Neuronal stem cell (in vitro differentiated cells): ENCODE data around the gene THBS3.

Source experiments
- DNase-seq: peaks from one replicate; pipeline ENCODE4 v3.0.0-alpha.2; 2013; ENCODE audit warnings: low spot score
- H2AFZ ChIP-seq: one replicate; pipeline ENCODE4 v1.6.1; 2013; ENCODE audit warnings: mild to moderate bottlenecking, low read length, inconsistent platforms
- H2AK5ac ChIP-seq: 2 replicates; pipeline ENCODE4 v1.6.1; 2013; ENCODE audit warnings: low read depth, mild to moderate bottlenecking, inconsistent platforms, low read length, moderate library complexity, mixed read lengths
- H2BK120ac ChIP-seq: 2 replicates; pipeline ENCODE4 v1.6.1; 2013; ENCODE audit warnings: low read depth, mild to moderate bottlenecking, inconsistent platforms, low read length, moderate library complexity, mixed read lengths
- H2BK12ac ChIP-seq: one replicate; pipeline ENCODE4 v1.6.1; 2013; ENCODE audit warnings: low read length, inconsistent platforms
- H2BK15ac ChIP-seq: 2 replicates; pipeline ENCODE4 v1.6.1; 2013; ENCODE audit warnings: mild to moderate bottlenecking, low read length, inconsistent platforms, mixed read lengths
- H2BK5ac ChIP-seq: one replicate; pipeline ENCODE4 v1.6.1; 2013; ENCODE audit warnings: inconsistent platforms, mild to moderate bottlenecking, low read length, moderate library complexity
- H3K14ac ChIP-seq: one replicate; pipeline ENCODE4 v1.6.1; 2013; ENCODE audit warnings: low read length, inconsistent platforms
- H3K18ac ChIP-seq: 2 replicates; pipeline ENCODE4 v1.6.1; 2013; ENCODE audit warnings: low read length, inconsistent platforms
- H3K23ac ChIP-seq: 2 replicates; pipeline ENCODE4 v1.6.1; 2013; ENCODE audit warnings: low read depth, mild to moderate bottlenecking, mixed read lengths, low read length, inconsistent platforms; ENCODE audit not compliant: poor library complexity
- H3K27ac ChIP-seq: replicated peaks from 3 replicates; pipeline ENCODE4 v1.5.1; 2013; ENCODE audit warnings: low read length, inconsistent platforms
- H3K27me3 ChIP-seq, 3 experiments: 2 replicates each; pipeline ENCODE4 v1.6.1; 2013; ENCODE audit warnings: low read length in 3 of 3, mild to moderate bottlenecking in 2 of 3, inconsistent platforms in 1 of 3, low read depth in 1 of 3, mixed read lengths in 1 of 3, moderate library complexity in 1 of 3; ENCODE audit not compliant: control insufficient read depth in 3 of 3, insufficient read depth in 3 of 3
- H3K36me3 ChIP-seq, 2 donors: replicated peaks in 1 of 2; 2 replicates each; pipeline ENCODE4 v1.6.1; 2013; ENCODE audit warnings: low read length in 2 of 2; ENCODE audit not compliant: control insufficient read depth in 2 of 2, insufficient read depth in 2 of 2
- H3K4ac ChIP-seq: 2 replicates; pipeline ENCODE4 v1.6.1; 2013; ENCODE audit warnings: inconsistent platforms, mild to moderate bottlenecking, low read length, moderate library complexity
- H3K4me1 ChIP-seq, 2 donors: 1 replicate in 1 of 2; 2 replicates in 1 of 2; pipeline ENCODE4 v1.6.1; 2013; ENCODE audit warnings: low read length in 2 of 2, low read depth in 1 of 2; ENCODE audit not compliant: control insufficient read depth in 2 of 2, insufficient read depth in 1 of 2
- H3K4me2 ChIP-seq: one replicate; pipeline ENCODE4 v1.6.1; 2013; ENCODE audit warnings: mild to moderate bottlenecking, low read length, inconsistent platforms; ENCODE audit not compliant: insufficient read depth, poor library complexity, severe bottlenecking
- H3K4me3 ChIP-seq, 2 donors: 2 replicates each; pipeline ENCODE4 v1.5.1; 2013; ENCODE audit warnings: low read length in 2 of 2, mild to moderate bottlenecking in 2 of 2, inconsistent platforms in 1 of 2, moderate library complexity in 1 of 2
- H3K79me1 ChIP-seq: one replicate; pipeline ENCODE4 v1.6.1; 2013; ENCODE audit warnings: low read depth, mild to moderate bottlenecking, inconsistent platforms, low read length, moderate library complexity
- H3K9ac ChIP-seq: one replicate; pipeline ENCODE4 v1.6.1; 2013; ENCODE audit warnings: mild to moderate bottlenecking, low read depth, low read length, inconsistent platforms; ENCODE audit not compliant: poor library complexity
- H3K9me3 ChIP-seq, 2 donors: replicated peaks in 1 of 2; 2 replicates each; pipeline versions ENCODE3 to v1.6.1; 2013; ENCODE audit warnings: low read length in 2 of 2, mild to moderate bottlenecking in 2 of 2, inconsistent platforms in 1 of 2, low read depth in 1 of 2, mixed read lengths in 1 of 2, moderate library complexity in 1 of 2; ENCODE audit not compliant: control insufficient read depth in 2 of 2, insufficient read depth in 1 of 2
- H4K8ac ChIP-seq: one replicate; pipeline ENCODE4 v1.6.1; 2013; ENCODE audit warnings: low read depth, mild to moderate bottlenecking, inconsistent platforms, low read length, moderate library complexity
- H4K91ac ChIP-seq: one replicate; pipeline ENCODE4 v1.6.1; 2013; ENCODE audit warnings: low read length, low read depth, mild to moderate bottlenecking, inconsistent platforms; ENCODE audit not compliant: poor library complexity
- WGBS, 2 donors: extraction: QIAGEN DNeasy Blood & Tissue Kit; methylation state at CpG; one replicate each; pipeline ENCODE4 v1.1.7; 2013; ENCODE audit warnings: missing lambda C conversion rate in 2 of 2, mixed read lengths in 1 of 2; ENCODE audit not compliant: insufficient read length in 2 of 2, insufficient replicate concordance in 1 of 2; ENCODE audit errors: extremely low coverage in 2 of 2; 5-methylcytosine and 5-hydroxymethylcytosine counted together

Gene THBS3

GRCh38 chr1:155183775-155184221 lies 23.9 kb downstream of the THBS3 start:
- Histone ChIP-seq H2BK120ac (no peak overlapping the region), H3K14ac (no peak overlapping the region), H3K4me1 (peaks cover 0 to 2% of the 10 kb centered on the region in 2 donors), H3K9ac (no peak overlapping the region), H3K18ac (no peak overlapping the region), H2AFZ (no peak overlapping the region), H2BK12ac (peak overlapping the region; percentile 30), H3K4me3 (no peak overlapping the region), H3K23ac (no peak overlapping the region), H3K4ac (no peak overlapping the region), H2BK5ac (no peak overlapping the region), H2BK15ac (no peak overlapping the region), H3K9me3 (no peaks in the 10 kb centered on the region), H3K4me2 (no peak overlapping the region), H4K91ac (no peak overlapping the region), H3K27me3 (no peaks in the 10 kb centered on the region), H3K36me3 (peaks cover 14 to 27% of the 10 kb centered on the region in 2 donors), H3K27ac (no peak overlapping the region), H2AK5ac (no peak overlapping the region), H4K8ac (no peak overlapping the region), H3K79me1 (peaks cover 6% of the 10 kb centered on the region)
- no CpG with 5 or more reads among the region's 20 CpGs for WGBS, 2 donors
- DNase-seq = no peak

GRCh38 chr1:155182052-155182550 lies 25.6 kb downstream of the THBS3 start:
- Histone ChIP-seq H3K9ac (peak overlapping the region; percentile 60), H2BK5ac (no peak overlapping the region), H3K27ac (no peak overlapping the region), H2BK12ac (no peak overlapping the region), H3K27me3 (no peaks in the 10 kb centered on the region), H4K8ac (no peak overlapping the region), H4K91ac (no peak overlapping the region), H2BK15ac (no peak overlapping the region), H2AFZ (no peak overlapping the region), H2BK120ac (no peak overlapping the region), H3K14ac (no peak overlapping the region), H3K18ac (peak overlapping the region; percentile 11), H3K9me3 (no peaks in the 10 kb centered on the region), H3K4me1 (peaks cover 0 to 2% of the 10 kb centered on the region in 2 donors), H3K4me3 (no peak overlapping the region), H3K4ac (no peak overlapping the region), H3K36me3 (peaks cover 24 to 40% of the 10 kb centered on the region in 2 donors), H3K4me2 (no peak overlapping the region), H3K23ac (no peak overlapping the region), H3K79me1 (peaks cover 9% of the 10 kb centered on the region), H2AK5ac (no peak overlapping the region)
- DNase-seq = no peak
- 100% methylated on average over 1 of the region's 7 CpGs for WGBS, 2 donors

- Histone ChIP-seq H2BK12ac (no peak overlapping the region), H3K18ac (peak overlapping the region; percentile 11), H2AFZ (no peak overlapping the region), H3K23ac (no peak overlapping the region), H3K4me1 (peaks cover 1 to 2% of the 10 kb centered on the region in 2 donors), H2AK5ac (no peak overlapping the region), H3K36me3 (peaks cover 29 to 44% of the 10 kb centered on the region in 2 donors), H3K27ac (no peak overlapping the region), H3K14ac (no peak overlapping the region), H3K9ac (peak overlapping the region; percentile 60), H2BK120ac (no peak overlapping the region), H3K9me3 (no peaks in the 10 kb centered on the region), H4K91ac (no peak overlapping the region), H3K4me2 (peak overlapping the region; percentile 18), H3K4me3 (no peak overlapping the region), H3K79me1 (peaks cover 10% of the 10 kb centered on the region), H3K4ac (no peak overlapping the region), H2BK5ac (peak overlapping the region; percentile 75), H4K8ac (no peak overlapping the region), H2BK15ac (no peak overlapping the region), H3K27me3 (no peaks in the 10 kb centered on the region)
- DNase-seq = no peak
- WGBS, 2 donors = no CpG with 5 or more reads among the region's 18 CpGs
These were observed 26.2 kb downstream of the THBS3 start for GRCh38 chr1:155181371-155182051.

- peak overlapping the region; percentile 22 for H2BK12ac ChIP-seq
- no peak overlapping the region for H2AFZ ChIP-seq
- no peak overlapping the region for H4K8ac ChIP-seq
- no peak overlapping the region for H3K4ac ChIP-seq
- WGBS, 2 donors = no CpG with 5 or more reads among the region's 31 CpGs
- no peaks in the 10 kb centered on the region for H3K9me3 ChIP-seq
- no peak overlapping the region for H3K18ac ChIP-seq
- no peaks in the 10 kb centered on the region for H3K27me3 ChIP-seq
- no peak overlapping the region for H3K27ac ChIP-seq
- peak overlapping the region; percentile 53 for H4K91ac ChIP-seq
- H3K4me3 ChIP-seq = no peak overlapping the region
- no peak overlapping the region for H2BK120ac ChIP-seq
- peak overlapping the region; percentile 73 for H3K23ac ChIP-seq
- no peak overlapping the region for H2BK15ac ChIP-seq
- peak overlapping the region; percentile 82 for H2BK5ac ChIP-seq
- no peak overlapping the region for H3K9ac ChIP-seq
- H2AK5ac ChIP-seq = no peak overlapping the region
- H3K79me1 ChIP-seq = peaks cover 14% of the 10 kb centered on the region
- H3K14ac ChIP-seq = no peak overlapping the region
- peaks cover 29 to 40% of the 10 kb centered on the region in 2 donors for H3K36me3 ChIP-seq
- H3K4me1 ChIP-seq = peaks cover 9 to 10% of the 10 kb centered on the region in 2 donors
- no peak for DNase-seq
- no peak overlapping the region for H3K4me2 ChIP-seq
These were observed 28.3 kb downstream of the THBS3 start for GRCh38 chr1:155179112-155180031.
